HCT116 (cell line): Measurements from ENCODE around the gene ANKRD61. TPM values are rescaled to one million over a fixed set of nuclear protein-coding genes. Genes with fewer than 3 reads are reported as not detected.
"Not testable (repeated sequence)": the region's sequence is repeated elsewhere in the genome, so short reads cannot be mapped to it uniquely, and the experiment has no call there.

Experiments used
- ATAC-seq: fragments of 200-7000 bp; cut with Tn5 transposase; 2 replicates; pipeline ENCODE4 v1.9.1; 2020; ENCODE audit warnings: mild to moderate bottlenecking, moderate library complexity
- Bru-seq: library from RNA; stranded (reverse); fragments of 400-500 nt; gene quantifications from one replicate; lab custom pipeline; 2021; lab: Mats Ljungman, UMichigan
- BruChase-seq, 2 experiments: library from RNA; stranded (reverse); fragments of 400-500 nt; gene quantifications; one replicate each; lab custom pipeline; 2021; lab: Mats Ljungman, UMichigan
- BruUV-seq: library from RNA; stranded (reverse); fragments of 400-500 nt; replicated peaks from 2 replicates; lab custom pipeline; 2021; lab: Mats Ljungman, UMichigan
- CTCF ChIA-PET: fragments of 300-600 bp; sonication (Branson Sonifier 250); formaldehyde crosslinking; loops from one replicate; lab custom pipeline; 2021; ENCODE audit warnings: antibody characterized with exemption; lab: Charles Lee
- POLR2A ChIA-PET: fragments of 300-600, 350-600 bp; sonication (Branson Sonifier 250); formaldehyde crosslinking; loops from one replicate; lab custom pipeline; 2021; ENCODE audit warnings: antibody characterized with exemption; lab: Charles Lee
- RAD21 ChIA-PET, 2 experiments: fragments of 300-600 bp; sonication (Branson Sonifier 250); formaldehyde crosslinking; loops; one replicate each; lab custom pipeline; 2023; ENCODE audit warnings: low total read pairs in 2 of 2; ENCODE audit not compliant: uncharacterized antibody in 2 of 2, unreplicated experiment in 2 of 2, low non-redundant PET in 1 of 2; lab: Charles Lee
- DNase-seq: peaks from one replicate; pipeline ENCODE4 v3.0.0-alpha.2; 2010; ENCODE audit warnings: low read depth, low spot score
- H2AFZ ChIP-seq: fragments of 200-600 bp; shearing (Covaris generic), sonication (generic); 2 replicates; pipeline ENCODE4 v1.6.1; 2017; ENCODE audit warnings: low read depth, mixed run types, mixed read lengths, antibody characterized with exemption, low read length; ENCODE audit not compliant: poor library complexity, severe bottlenecking
- H3K27ac ChIP-seq: 2 replicates; pipeline ENCODE4 v1.5.1; 2012; ENCODE audit warnings: low read depth, low read length
- H3K27me3 ChIP-seq: fragments of 200-600 bp; sonication (generic); 2 replicates; pipeline ENCODE4 v1.6.1; 2016; ENCODE audit warnings: mixed run types, low read length, mixed read lengths; ENCODE audit not compliant: insufficient read depth
- H3K36me3 ChIP-seq, 2 experiments: fragments of 200-500 bp in 1 of 2; fragments of 200-600 bp in 1 of 2; sonication (Bioruptor generic) in 1 of 2; sonication (generic) in 1 of 2; 2 replicates each; pipeline versions ENCODE4 v1.5.1 to v1.6.1; 2014 to 2016; ENCODE audit warnings: low read length in 2 of 2, inconsistent platforms in 1 of 2, mixed read lengths in 1 of 2, mixed run types in 1 of 2; ENCODE audit not compliant: insufficient read depth in 2 of 2, control insufficient read depth in 1 of 2
- H3K4me1 ChIP-seq, 2 experiments: fragments of 200-600 bp in 1 of 2; sonication (generic) in 1 of 2; 2 replicates each; pipeline versions ENCODE4 v1.5.1 to v1.6.1; 2012 to 2017; ENCODE audit warnings: low read length in 2 of 2, inconsistent platforms in 1 of 2, mild to moderate bottlenecking in 1 of 2, mixed read lengths in 1 of 2, mixed run types in 1 of 2, moderate library complexity in 1 of 2; ENCODE audit not compliant: insufficient read depth in 2 of 2, control insufficient read depth in 1 of 2
- H3K4me2 ChIP-seq: fragments of 200-600 bp; sonication (generic); 2 replicates; pipeline ENCODE4 v1.6.1; 2017; ENCODE audit warnings: mixed run types, low read length, mixed read lengths
- H3K4me3 ChIP-seq, 2 experiments: fragments of 200-600 bp in 1 of 2; sonication (generic) in 1 of 2; replicated peaks in 1 of 2; 2 replicates each; pipeline ENCODE4 v1.5.1; 2011 to 2016; ENCODE audit warnings: low read length in 2 of 2, control low read depth in 1 of 2, low read depth in 1 of 2, mild to moderate bottlenecking in 1 of 2, mixed read lengths in 1 of 2, mixed run types in 1 of 2
- H3K79me2 ChIP-seq: fragments of 200-600 bp; sonication (generic); 2 replicates; pipeline ENCODE4 v1.6.1; 2017; ENCODE audit warnings: mild to moderate bottlenecking, mixed run types, low read length, moderate library complexity, mixed read lengths; ENCODE audit not compliant: insufficient read depth
- H3K9ac ChIP-seq: fragments of 200-600 bp; sonication (generic); 2 replicates; pipeline ENCODE4 v1.6.1; 2016; ENCODE audit warnings: low read length, mixed read lengths
- H3K9me2 ChIP-seq: fragments of 200-600 bp; sonication (generic), shearing (Covaris generic); 2 replicates; pipeline ENCODE4 v1.6.1; 2017; ENCODE audit warnings: mixed run types, mild to moderate bottlenecking, moderate library complexity; ENCODE audit not compliant: insufficient read depth
- H3K9me3 ChIP-seq, 2 experiments: fragments of 200-500 bp in 1 of 2; fragments of 200-600 bp in 1 of 2; sonication (Bioruptor generic) in 1 of 2; sonication (generic) in 1 of 2; 2 replicates each; pipeline ENCODE4 v1.6.1; 2014 to 2017; ENCODE audit warnings: low read length in 2 of 2, mixed read lengths in 2 of 2, inconsistent platforms in 1 of 2, low read depth in 1 of 2, mild to moderate bottlenecking in 1 of 2, mixed run types in 1 of 2, moderate library complexity in 1 of 2; ENCODE audit not compliant: control insufficient read depth in 1 of 2, insufficient read depth in 1 of 2
- H4K20me1 ChIP-seq: fragments of 200-600 bp; sonication (generic), shearing (Covaris generic); 2 replicates; pipeline ENCODE4 v1.6.1; 2017; ENCODE audit warnings: mixed run types, mild to moderate bottlenecking, moderate library complexity; ENCODE audit not compliant: insufficient read depth
- CEBPB ChIP-seq: IDR thresholded peaks from 2 replicates; pipeline ENCODE4 v1.6.1; 2012; ENCODE audit warnings: low read depth
- EGR1 ChIP-seq: IDR thresholded peaks from 2 replicates; pipeline ENCODE4 v1.6.1; 2012; ENCODE audit warnings: low read depth
- ELF1 ChIP-seq: IDR thresholded peaks from 2 replicates; pipeline ENCODE4 v1.6.1; 2012; ENCODE audit warnings: low read depth, borderline replicate concordance
- EZH2 ChIP-seq: fragments of 200-600 bp; sonication (generic); IDR thresholded peaks from 2 replicates; pipeline ENCODE4 v1.6.1; 2017; ENCODE audit warnings: antibody characterized with exemption, mixed run types
- EZH2phosphoT487 ChIP-seq: fragments of 200-600 bp; IDR thresholded peaks from 2 replicates; pipeline ENCODE4 v1.6.1; 2018; ENCODE audit warnings: antibody characterized with exemption, borderline replicate concordance
- FOSL1 ChIP-seq: IDR thresholded peaks from 2 replicates; pipeline ENCODE4 v1.6.1; 2012; ENCODE audit warnings: low read depth
- JUND ChIP-seq: IDR thresholded peaks from 2 replicates; pipeline ENCODE4 v1.6.1; 2012
- POLR2AphosphoS5 ChIP-seq: IDR thresholded peaks from 2 replicates; pipeline ENCODE4 v1.6.1; 2011; ENCODE audit warnings: mild to moderate bottlenecking, low read depth, low read length, moderate library complexity
- SP1 ChIP-seq: IDR thresholded peaks from 2 replicates; pipeline ENCODE4 v1.6.1; 2012; ENCODE audit warnings: low read depth
- SRF ChIP-seq: IDR thresholded peaks from 2 replicates; pipeline ENCODE4 v1.6.1; 2012; ENCODE audit warnings: low read depth
- TCF7L2 ChIP-seq: IDR thresholded peaks from 2 replicates; pipeline ENCODE4 v1.7.0; 2011; ENCODE audit warnings: borderline replicate concordance, inconsistent platforms; ENCODE audit not compliant: insufficient read depth, insufficient read length; ENCODE audit errors: extremely low read depth
- YY1 ChIP-seq: IDR thresholded peaks from 2 replicates; pipeline ENCODE4 v1.6.1; 2011; ENCODE audit warnings: low read length, low read depth, moderate library complexity, mild to moderate bottlenecking; ENCODE audit not compliant: insufficient replicate concordance; ENCODE audit errors: extremely low read depth
- ZFX ChIP-seq: fragments of 450-650 bp; IDR thresholded peaks from 2 replicates; pipeline ENCODE4 v1.6.1; 2017
- ZNF274 ChIP-seq: fragments of 200-500 bp; sonication (Bioruptor generic); IDR thresholded peaks from 2 replicates; pipeline ENCODE4 v1.6.1; 2014; ENCODE audit warnings: mild to moderate bottlenecking, low read depth, low read length, inconsistent platforms
- intact Hi-C: fragments of 100-400 bp; cut with micrococcal nuclease; formaldehyde crosslinking; loops from 2 replicates; pipeline ENCODE4 v1.10.0; 2022
- long read RNA-seq: library from polyadenylated mRNA; unstranded; transcript quantifications from one replicate; pipeline ENCODE4 v2.0.0, GENCODE V29; 2021; ENCODE audit not compliant: unreplicated experiment
- polyA plus RNA-seq: library from polyadenylated mRNA; unstranded; fragments of >200 nt; gene quantifications from 2 replicates; pipeline ENCODE4 v1.2.1, GENCODE V29; 2012; ENCODE audit warnings: missing spikeins
- total RNA-seq: library from RNA; stranded (reverse); gene quantifications from one replicate; pipeline ENCODE4 v1.2.1, GENCODE V29; 2021; ENCODE audit not compliant: unreplicated experiment
- TF ChIP-seq, protein P1 (sequence below): IDR thresholded peaks from 2 replicates; pipeline ENCODE4 v1.6.1; 2011; ENCODE audit warnings: mild to moderate bottlenecking, low read length, moderate library complexity; ENCODE audit not compliant: insufficient replicate concordance; ENCODE audit errors: extremely low read depth
- TF ChIP-seq, protein P2 (sequence below): IDR thresholded peaks from 2 replicates; pipeline ENCODE4 v1.6.1; 2012
- TF ChIP-seq, protein P3 (sequence below), 3 experiments: fragments of 200-600 bp in 1 of 3; sonication (generic) in 1 of 3; IDR thresholded peaks in 2 of 3; conservative IDR thresholded peaks in 1 of 3; 2 replicates each; pipeline ENCODE4 v1.5.1; 2012 to 2017; ENCODE audit warnings: low read depth in 2 of 3, low read length in 2 of 3, antibody characterized with exemption in 1 of 3, borderline replicate concordance in 1 of 3, control low read depth in 1 of 3, mild to moderate bottlenecking in 1 of 3, mixed read lengths in 1 of 3, mixed run types in 1 of 3, moderate library complexity in 1 of 3; ENCODE audit not compliant: insufficient read depth in 1 of 3
- TF ChIP-seq, protein P4 (sequence below): IDR thresholded peaks from 2 replicates; pipeline ENCODE4 v1.6.1; 2012

The ANKRD61 gene
- total RNA-seq (0.17 TPM), Bru-seq, nascent RNA (percentile 26 among the genes with signal in this experiment), BruChase-seq, experiment 1, labeled RNA remaining after a 6-hour chase (percentile 29 among the genes with signal in this experiment), BruChase-seq, experiment 2, labeled RNA remaining after a 2-hour chase (percentile 28 among the genes with signal in this experiment)
- polyA plus RNA-seq, result 0.94 and 1.3 TPM in 2 replicates
- long read RNA-seq, result 0 reads

DNA sequence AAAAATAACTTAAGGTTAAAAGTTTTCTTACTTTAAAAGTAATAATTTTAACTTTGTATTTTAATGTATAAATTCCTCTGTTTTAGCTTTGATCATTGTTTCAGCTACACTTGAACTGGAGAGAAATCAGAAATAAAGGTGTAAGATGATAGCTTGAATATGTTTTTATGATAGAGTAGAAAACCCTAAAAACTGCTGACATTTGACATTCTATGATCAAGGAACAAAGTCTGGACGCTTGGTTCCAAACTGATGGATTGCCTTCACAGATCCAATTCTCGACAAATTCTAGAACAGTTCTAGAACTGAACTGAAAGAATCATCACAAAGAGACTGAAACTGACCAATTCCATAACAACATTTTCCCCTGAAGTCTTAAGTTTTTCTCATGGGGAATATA, at the start of gene ANKRD61:
ANKRD61 (plus strand) TSS at position 389 of the 400 bp plus-strand sequence; CDS start at position 389, 0 bp downstream.
- intact Hi-C loops, result no loop called here
- POLR2A ChIA-PET, result no interaction called here
- Histone ChIP-seq H3K4me1 (peaks cover 0 to 10% of the 10 kb centered on the region in 2 experiments; a peak in 2 of 4 replicates), H3K27me3 (no peaks in the 10 kb centered on the region), H3K79me2 (peaks cover 20% of the 10 kb centered on the region), H3K4me2 (no peak within 1 kb of the TSS), H3K27ac (no peak within 1 kb of the TSS), H4K20me1 (no peaks in the 10 kb centered on the region), H3K36me3 (peaks cover 32 to 56% of the 10 kb centered on the region in 2 experiments), H2AFZ (no peak within 1 kb of the TSS), H3K9ac (no peak within 1 kb of the TSS), H3K4me3 (no peak within 1 kb of the TSS), H3K9me3 (no peaks in the 10 kb centered on the region), H3K9me2 (no peaks in the 10 kb centered on the region)
- RAD21 ChIA-PET, result no interaction called here
- no TSS peak for BruUV-seq
- CTCF ChIA-PET, result no interaction called here
- no peak for DNase-seq
- TF ChIP-seq, protein P1, sequence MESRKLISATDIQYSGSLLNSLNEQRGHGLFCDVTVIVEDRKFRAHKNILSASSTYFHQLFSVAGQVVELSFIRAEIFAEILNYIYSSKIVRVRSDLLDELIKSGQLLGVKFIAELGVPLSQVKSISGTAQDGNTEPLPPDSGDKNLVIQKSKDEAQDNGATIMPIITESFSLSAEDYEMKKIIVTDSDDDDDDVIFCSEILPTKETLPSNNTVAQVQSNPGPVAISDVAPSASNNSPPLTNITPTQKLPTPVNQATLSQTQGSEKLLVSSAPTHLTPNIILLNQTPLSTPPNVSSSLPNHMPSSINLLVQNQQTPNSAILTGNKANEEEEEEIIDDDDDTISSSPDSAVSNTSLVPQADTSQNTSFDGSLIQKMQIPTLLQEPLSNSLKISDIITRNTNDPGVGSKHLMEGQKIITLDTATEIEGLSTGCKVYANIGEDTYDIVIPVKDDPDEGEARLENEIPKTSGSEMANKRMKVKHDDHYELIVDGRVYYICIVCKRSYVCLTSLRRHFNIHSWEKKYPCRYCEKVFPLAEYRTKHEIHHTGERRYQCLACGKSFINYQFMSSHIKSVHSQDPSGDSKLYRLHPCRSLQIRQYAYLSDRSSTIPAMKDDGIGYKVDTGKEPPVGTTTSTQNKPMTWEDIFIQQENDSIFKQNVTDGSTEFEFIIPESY, result no peak
- TF ChIP-seq, protein P2, sequence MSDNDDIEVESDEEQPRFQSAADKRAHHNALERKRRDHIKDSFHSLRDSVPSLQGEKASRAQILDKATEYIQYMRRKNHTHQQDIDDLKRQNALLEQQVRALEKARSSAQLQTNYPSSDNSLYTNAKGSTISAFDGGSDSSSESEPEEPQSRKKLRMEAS, result no peak
- TF ChIP-seq ZNF274, result no peak
- no peak for TF ChIP-seq CEBPB
- TF ChIP-seq, protein P3, sequence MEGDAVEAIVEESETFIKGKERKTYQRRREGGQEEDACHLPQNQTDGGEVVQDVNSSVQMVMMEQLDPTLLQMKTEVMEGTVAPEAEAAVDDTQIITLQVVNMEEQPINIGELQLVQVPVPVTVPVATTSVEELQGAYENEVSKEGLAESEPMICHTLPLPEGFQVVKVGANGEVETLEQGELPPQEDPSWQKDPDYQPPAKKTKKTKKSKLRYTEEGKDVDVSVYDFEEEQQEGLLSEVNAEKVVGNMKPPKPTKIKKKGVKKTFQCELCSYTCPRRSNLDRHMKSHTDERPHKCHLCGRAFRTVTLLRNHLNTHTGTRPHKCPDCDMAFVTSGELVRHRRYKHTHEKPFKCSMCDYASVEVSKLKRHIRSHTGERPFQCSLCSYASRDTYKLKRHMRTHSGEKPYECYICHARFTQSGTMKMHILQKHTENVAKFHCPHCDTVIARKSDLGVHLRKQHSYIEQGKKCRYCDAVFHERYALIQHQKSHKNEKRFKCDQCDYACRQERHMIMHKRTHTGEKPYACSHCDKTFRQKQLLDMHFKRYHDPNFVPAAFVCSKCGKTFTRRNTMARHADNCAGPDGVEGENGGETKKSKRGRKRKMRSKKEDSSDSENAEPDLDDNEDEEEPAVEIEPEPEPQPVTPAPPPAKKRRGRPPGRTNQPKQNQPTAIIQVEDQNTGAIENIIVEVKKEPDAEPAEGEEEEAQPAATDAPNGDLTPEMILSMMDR (IDR thresholded peaks at IDR 0.05 in 2 of 3, conservative IDR thresholded peaks at IDR 0.05 in 1 of 3; ENCODE audit: borderline replicate concordance in 1 of 3, insufficient read depth in 1 of 3, low read depth in 2 of 3, low read length in 2 of 3), result no peak
- no peak for TF ChIP-seq YY1
- no peak for TF ChIP-seq POLR2AphosphoS5
- TF ChIP-seq JUND, result no peak
- no peak for TF ChIP-seq EZH2phosphoT487
- no peak for TF ChIP-seq SRF
- TF ChIP-seq SP1, result no peak
- TF ChIP-seq, protein P4, sequence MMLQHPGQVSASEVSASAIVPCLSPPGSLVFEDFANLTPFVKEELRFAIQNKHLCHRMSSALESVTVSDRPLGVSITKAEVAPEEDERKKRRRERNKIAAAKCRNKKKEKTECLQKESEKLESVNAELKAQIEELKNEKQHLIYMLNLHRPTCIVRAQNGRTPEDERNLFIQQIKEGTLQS, result no peak
- no peak for TF ChIP-seq FOSL1
- TF ChIP-seq EGR1, result no peak
- TF ChIP-seq TCF7L2, result no peak
- no peak for TF ChIP-seq EZH2
- no peak for TF ChIP-seq ELF1
- no peak for TF ChIP-seq ZFX
- ATAC-seq, result no peak

DNA sequence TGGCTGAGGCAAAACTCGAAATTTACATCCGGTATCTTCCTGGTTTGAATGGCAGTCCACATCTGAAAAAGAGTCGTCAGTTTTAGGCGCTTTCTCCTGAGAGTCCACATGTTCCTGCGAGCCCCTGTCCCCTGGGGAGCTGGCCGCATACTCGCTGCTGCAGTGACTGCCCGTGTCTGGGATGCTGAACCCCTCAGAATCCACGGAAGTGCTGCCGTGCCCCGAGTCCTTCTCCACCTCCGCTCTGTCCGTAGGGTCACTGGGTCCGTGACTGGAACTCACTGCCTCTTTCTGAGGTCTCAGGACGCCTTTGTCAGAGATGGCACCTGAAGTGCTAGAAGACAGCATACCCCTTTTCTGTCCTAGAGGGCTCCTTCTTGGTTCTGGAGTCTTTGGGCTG, 44.1 kb upstream of the ANKRD61 start:
- H3K9ac ChIP-seq, H3K4me3 ChIP-seq, intact Hi-C loops, H3K79me2 ChIP-seq, H3K4me2 ChIP-seq, H3K27me3 ChIP-seq, CTCF ChIA-PET, ATAC-seq, RAD21 ChIA-PET, H3K4me1 ChIP-seq, H2AFZ ChIP-seq, POLR2A ChIA-PET, H3K9me2 ChIP-seq, H3K9me3 ChIP-seq, DNase-seq, H4K20me1 ChIP-seq, H3K36me3 ChIP-seq, H3K27ac ChIP-seq: not testable (repeated sequence)
- BruUV-seq, result TSS peak; percentile 59
